HG02884 (cell line): ENCODE data around the gene KIF22.
"Not testable (repeated sequence)": the region's sequence is repeated elsewhere in the genome, so short reads cannot be mapped to it uniquely, and the experiment has no call there.

Source experiments
- ATAC-seq: cut with Tn5 transposase; IDR thresholded peaks from one replicate; pipeline ENCODE4 v1.9.1; 2021; ENCODE audit warnings: mild to moderate bottlenecking, moderate library complexity; ENCODE audit not compliant: unreplicated experiment

The KIF22 gene

DNA sequence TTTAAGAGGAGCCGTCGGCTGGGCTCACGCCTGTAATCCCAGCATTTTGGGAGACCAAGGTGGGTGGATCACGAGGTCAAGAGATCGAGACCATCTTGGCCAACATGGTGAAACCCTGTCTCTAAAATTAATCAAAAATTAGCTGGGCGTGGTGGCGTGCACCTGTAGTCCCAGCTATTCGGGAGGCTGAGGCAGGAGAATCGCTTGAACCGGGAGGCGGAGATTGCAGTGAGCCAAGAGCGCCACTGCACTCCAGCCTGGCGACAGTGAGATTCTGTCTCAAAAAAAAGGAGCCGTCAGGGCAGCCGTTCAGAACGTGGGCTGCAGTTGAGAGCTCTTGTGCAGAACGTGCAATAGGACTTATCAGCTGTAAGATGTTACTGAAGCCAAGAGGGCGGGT lies 2.6 kb downstream of the KIF22 start:
- ATAC-seq: not testable (repeated sequence)

DNA sequence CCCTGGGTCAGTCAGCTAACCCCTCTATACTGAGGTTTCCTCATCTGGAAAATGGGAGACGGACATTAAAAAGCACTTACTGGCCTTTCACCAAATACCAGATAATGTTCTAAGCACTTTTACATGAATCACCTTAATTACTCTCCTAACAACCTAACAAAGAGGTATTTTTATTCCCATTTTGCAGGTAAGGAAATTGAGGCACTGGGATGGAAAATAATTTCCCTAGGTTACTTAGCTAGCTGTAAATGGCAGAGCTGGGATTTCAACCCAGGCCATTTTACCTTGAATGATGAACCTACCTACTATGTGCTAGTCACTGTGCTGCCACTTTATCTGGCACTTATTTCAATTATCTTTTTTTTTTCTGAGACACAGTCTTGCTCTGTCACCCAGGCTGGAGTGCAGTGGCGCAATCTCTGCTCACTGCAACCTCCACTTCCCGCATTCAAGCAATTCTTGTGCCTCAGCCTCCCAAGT lies 3.7 kb downstream of the KIF22 start:
- ATAC-seq: no peak

DNA sequence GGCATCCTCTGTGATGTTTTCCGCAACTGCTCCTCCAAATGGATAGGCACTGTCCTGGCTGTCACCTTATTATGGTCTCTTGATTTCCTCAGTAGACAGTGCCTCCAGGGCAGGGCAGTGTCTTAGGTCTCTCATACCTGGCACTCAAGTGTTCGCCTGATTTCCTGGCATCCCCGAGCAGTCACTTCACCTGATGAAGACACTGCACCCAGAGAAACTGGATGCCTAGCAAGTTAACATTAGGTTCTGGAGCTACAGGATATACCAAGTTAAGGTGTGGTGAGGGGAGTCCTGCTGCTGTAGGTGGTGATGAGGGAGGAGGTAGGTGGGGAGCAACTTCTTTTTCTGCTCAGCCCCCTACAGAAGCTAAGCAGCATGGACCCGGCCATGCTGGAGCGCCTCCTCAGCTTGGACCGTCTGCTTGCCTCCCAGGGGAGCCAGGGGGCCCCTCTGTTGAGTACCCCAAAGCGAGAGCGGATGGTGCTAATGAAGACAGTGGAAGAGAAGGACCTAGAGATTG lies 11.9 kb downstream of the KIF22 start:
- ATAC-seq: no peak

DNA sequence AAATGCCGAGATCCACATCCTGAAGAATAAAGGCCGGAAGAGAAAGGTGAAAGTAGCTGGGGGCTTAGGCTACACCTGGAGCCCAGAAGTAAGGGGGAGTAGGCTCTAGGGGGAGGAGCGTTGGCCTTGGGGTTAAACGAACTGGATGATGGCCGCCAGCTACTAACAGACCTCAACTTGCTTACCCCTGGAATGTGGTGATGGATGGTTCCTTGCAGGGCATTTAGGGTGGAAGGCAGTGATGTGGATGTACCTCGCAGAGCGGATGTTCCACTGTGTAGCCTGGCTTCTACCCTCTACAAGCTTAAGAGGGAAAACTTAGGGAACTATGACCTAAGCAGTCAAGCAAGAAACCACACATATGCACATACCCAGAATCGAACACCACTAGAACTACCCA lies 13.5 kb downstream of the KIF22 start:
- ATAC-seq: no peak

- no peak for ATAC-seq
Measured at GRCh38 chr16:29804455-29805231, 14.1 kb downstream of the KIF22 start.

- peak; percentile 40 for ATAC-seq
Measured at GRCh38 chr16:29805232-29806098, 14.9 kb downstream of the KIF22 start.

DNA sequence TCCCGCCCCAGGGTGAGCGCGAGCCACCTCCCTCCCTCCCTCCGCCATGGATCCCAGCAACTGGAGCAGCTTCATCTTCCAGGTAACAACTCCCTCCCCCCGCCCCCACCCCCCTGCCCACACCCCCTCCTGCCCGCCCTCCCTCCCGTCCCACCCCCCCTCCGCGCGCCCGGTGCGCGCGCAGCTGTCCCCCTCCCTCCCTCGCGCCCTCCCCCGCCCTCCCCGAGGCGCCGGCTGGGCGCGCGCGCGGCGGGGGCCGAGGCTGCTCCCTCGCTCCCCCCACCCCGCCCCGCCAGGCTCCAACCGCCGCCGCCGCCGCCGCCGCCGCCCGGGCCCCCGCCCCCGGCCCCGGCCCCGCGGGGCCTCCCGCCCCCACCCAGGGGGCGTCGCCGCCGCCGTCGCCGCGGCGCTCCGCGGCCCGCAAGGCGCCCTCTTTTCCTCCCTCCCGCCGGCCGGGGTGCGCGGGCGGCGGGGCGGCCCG lies 15.6 kb downstream of the KIF22 start, which contains the start of gene MAZ:
Gene MAZ, plus strand, starts transcription at position 431 of the 481 bp plus-strand sequence. CDS start 173 bp downstream, outside the sequence.
- no peak for ATAC-seq

DNA sequence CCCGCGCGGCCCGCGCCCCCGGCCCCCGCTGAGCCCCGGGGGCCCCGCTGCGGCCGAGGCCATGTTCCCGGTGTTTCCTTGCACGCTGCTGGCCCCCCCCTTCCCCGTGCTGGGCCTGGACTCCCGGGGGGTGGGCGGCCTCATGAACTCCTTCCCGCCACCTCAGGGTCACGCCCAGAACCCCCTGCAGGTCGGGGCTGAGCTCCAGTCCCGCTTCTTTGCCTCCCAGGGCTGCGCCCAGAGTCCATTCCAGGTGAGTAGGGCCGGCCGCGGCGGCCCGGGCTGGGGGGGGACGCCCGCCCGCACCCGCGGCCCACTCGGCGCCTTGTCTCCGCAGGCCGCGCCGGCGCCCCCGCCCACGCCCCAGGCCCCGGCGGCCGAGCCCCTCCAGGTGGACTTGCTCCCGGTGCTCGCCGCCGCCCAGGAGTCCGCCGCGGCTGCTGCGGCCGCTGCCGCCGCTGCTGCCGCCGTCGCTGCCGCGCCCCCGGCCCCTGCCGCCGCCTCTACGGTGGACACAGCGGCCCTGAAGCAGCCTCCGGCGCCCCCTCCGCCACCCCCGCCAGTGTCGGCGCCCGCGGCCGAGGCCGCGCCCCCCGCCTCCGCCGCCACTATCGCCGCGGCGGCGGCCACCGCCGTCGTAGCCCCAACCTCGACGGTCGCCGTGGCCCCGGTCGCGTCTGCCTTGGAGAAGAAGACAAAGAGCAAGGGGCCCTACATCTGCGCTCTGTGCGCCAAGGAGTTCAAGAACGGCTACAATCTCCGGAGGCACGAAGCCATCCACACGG lies 16.3 kb downstream of the KIF22 start:
- no peak for ATAC-seq

- no peak for ATAC-seq
Measured at GRCh38 chr16:29807426-29808218, 17.1 kb downstream of the KIF22 start.

GRCh38 chr16:29808219-29808900 lies 17.8 kb downstream of the KIF22 start:
- no peak for ATAC-seq

DNA sequence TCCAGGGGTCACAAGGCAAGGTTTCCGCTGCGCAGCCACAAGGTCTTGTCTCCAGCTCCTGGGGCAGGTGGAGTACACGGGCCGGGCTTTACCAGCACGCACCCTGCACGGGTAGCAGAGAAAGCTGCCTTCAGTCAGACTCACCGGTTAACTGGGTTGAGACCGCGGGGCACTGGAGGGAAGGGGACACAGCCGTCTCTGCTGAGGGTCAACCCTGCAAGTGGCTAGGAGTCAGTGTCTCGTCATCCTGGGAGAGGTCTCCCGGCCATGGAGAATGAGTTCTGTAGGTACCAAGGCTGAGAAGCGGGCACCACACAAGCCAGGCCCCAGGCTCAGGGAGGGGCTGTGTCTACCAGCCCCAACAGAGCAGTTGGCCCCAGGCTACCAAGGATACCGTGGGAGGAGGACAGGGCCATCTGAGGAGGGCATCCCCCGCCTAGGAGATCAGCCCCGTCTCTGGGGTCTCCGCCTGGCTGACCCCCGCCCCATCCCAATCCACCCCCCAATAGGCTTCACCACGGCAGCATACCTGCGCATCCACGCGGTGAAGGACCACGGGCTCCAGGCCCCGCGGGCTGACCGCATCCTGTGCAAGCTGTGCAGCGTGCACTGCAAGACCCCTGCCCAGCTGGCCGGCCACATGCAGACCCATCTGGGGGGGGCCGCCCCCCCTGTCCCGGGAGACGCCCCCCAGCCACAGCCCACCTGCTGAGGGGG lies 18.6 kb downstream of the KIF22 start:
- no peak for ATAC-seq

DNA sequence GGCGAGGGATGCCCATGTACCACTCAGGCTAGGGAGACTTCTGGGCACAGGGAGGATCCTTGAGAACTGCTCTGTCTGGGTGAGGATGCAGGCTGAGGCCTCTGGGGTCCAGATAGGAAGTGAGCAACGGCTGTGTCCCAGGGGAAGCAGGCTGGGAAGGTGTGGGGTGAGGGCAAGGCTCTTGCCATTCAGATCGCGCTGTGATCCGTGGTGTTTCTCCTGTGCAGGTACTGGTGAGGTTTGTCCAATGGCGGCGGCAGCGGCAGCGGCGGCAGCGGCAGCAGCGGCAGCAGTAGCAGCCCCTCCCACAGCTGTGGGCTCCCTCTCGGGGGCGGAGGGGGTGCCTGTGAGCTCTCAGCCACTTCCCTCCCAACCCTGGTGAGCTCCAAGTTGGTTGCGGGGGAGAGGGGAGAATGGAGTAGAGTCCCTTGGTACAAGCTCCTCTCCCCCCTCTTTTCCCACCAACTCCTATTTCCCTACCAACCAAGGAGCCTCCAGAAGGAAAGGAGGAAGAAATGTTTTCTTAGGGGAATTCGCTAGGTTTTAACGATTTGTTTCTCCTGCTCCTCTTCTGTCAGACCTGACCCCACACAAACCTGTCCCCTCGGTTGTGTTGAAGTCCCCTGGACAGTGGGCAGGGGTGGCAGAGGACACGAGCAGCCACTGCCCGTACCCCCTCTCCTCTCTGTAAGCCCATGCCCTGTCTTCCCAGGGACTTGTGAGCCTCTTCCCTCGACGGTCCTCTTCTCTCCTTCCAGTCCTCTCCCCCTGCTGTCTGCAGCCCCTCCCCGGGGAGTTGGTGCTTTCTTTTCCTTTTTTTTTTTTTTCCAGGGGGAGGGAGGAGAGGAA lies 19.5 kb downstream of the KIF22 start:
- no peak for ATAC-seq

GRCh38 chr16:29810699-29811169 lies 20.2 kb downstream of the KIF22 start:
- no peak for ATAC-seq

DNA sequence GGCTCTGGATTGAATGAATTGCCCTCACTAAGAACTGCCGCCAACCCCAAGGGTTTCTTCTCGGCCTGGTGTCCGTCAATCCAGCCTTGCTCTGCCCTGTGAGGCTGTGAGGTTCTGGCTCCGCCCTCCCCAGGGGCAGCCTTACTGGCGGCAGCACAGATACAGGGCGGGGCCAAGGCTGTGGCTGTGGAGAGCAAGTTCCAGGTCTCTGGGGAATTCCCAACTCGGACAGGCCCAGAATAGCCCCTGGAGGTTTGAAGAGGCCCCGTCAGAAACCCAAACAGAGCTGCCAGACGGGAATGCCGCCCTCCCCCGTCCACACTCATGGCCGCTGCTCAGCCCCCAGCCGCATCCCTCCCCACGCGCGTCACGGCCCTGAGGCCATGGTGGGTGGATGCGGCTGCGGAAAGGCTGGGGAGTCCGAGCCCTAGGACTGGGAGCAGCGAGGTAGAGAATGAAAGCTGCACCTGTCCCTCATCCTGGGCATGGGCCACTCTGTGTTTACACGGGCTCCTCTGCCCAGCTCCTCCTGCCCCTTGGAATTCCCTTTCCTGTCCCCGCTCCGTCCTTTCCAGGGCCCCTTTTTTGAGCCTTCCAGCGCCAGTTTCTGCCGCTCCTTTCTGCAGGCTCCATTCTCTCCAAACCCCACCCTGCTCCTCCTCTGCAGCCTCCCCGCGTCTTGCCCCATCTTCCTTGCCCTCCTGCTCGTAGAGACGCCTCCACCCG lies 20.8 kb downstream of the KIF22 start:
- ATAC-seq: peak; percentile 36

GRCh38 chr16:29811896-29812665 lies 21.5 kb downstream of the KIF22 start, which contains the start of gene PRRT2:
Gene PRRT2, plus strand, starts transcription at chr16:29812193. Its CDS starts 862 bp downstream, at chr16:29813055.
- no peak for ATAC-seq
